ENCODE measurements around the gene SLC30A4.

GRCh38 chr15:45546789-45547188 is 24.2 kb upstream of the SLC30A4 start:
- TF ChIP-seq CTCF (conservative IDR thresholded peaks at IDR 0.05 in 1 of 2, IDR thresholded peaks at IDR 0.05 in 1 of 2; ENCODE audit: low read depth in 1 of 2, low read length in 2 of 2) (no peak), EZH2 (IDR thresholded peaks at IDR 0.05; ENCODE audit: low read length, missing control alignments) (no peak)

All from fibroblast of lung (primary cell).